DND-41 (cell line): ENCODE measurements around the gene MCF2L2.

Experiments
- CTCF ChIP-seq: IDR thresholded peaks from 2 replicates; pipeline ENCODE4 v1.5.1; 2012; ENCODE audit warnings: borderline replicate concordance, low read length, moderate library complexity, mild to moderate bottlenecking; ENCODE audit not compliant: poor library complexity, severe bottlenecking; ENCODE audit errors: extremely low read depth
- EZH2 ChIP-seq: IDR thresholded peaks from 3 replicates; pipeline ENCODE4 v1.6.1; 2012; ENCODE audit warnings: borderline replicate concordance, low read depth, mild to moderate bottlenecking, moderate library complexity, low read length, inconsistent platforms; ENCODE audit not compliant: severe bottlenecking

- TF ChIP-seq CTCF (no peak), EZH2 (no peak)
These were observed 249.9 kb downstream of the MCF2L2 start for GRCh38 chr3:183178512-183178832.
